GM19438 (cell line): ENCODE results near the gene TMEM91.

ENCODE experiments used
- ATAC-seq: cut with Tn5 transposase; IDR thresholded peaks from one replicate; pipeline ENCODE4 v1.9.1; 2021; ENCODE audit warnings: low read depth; ENCODE audit not compliant: unreplicated experiment

The TMEM91 gene

GRCh38 chr19:41409288-41409687, 33.0 kb downstream of the TMEM91 start:
- ATAC-seq = no peak

- no peak for ATAC-seq
These were observed 34.2 kb downstream of the TMEM91 start for GRCh38 chr19:41410336-41411054.

- no peak for ATAC-seq
These were observed 35.0 kb downstream of the TMEM91 start for GRCh38 chr19:41411100-41411967.

- no peak for ATAC-seq
These were observed 35.6 kb downstream of the TMEM91 start for GRCh38 chr19:41411968-41412265.

DNA sequence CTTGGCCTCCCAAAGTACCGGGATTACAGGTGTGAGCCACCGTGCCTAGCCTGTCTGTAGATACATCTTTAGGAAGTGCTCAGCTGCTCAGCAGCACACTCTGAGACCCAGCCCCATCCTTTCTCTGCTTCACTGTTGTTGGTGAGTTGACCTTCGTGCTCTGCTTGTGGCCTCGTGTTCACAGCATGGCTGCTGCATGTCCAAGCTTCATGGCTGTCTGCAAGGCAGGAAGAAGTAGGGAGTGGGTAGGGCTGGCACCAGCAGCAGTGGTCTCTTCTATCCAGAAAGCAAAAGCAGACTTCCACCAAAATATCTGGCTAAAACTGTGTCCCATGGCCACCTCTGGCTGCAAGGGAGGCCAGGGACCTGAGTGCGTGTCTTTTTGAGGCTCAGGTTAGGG, 36.6 kb downstream of the TMEM91 start:
- ATAC-seq = no peak

DNA sequence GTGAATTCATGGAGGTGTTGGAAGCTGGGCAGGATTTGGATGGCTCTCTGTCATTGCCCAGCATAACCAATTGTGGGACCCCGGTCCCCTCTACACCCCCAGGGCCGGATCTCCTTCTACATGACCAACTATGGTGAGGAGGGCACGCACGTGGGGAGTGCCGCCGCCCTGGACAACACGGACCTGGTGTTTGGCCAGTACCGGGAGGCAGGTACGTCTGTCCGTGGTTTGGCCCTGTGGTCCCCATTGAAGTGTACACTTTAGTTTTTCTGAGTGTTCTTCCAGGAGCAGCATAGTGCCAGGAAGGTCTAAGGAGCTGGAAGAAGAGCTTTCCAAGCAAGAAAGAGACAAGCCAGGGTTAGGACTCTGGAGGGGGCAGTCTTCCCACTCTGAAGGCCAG, 37.6 kb downstream of the TMEM91 start:
- no peak for ATAC-seq

DNA sequence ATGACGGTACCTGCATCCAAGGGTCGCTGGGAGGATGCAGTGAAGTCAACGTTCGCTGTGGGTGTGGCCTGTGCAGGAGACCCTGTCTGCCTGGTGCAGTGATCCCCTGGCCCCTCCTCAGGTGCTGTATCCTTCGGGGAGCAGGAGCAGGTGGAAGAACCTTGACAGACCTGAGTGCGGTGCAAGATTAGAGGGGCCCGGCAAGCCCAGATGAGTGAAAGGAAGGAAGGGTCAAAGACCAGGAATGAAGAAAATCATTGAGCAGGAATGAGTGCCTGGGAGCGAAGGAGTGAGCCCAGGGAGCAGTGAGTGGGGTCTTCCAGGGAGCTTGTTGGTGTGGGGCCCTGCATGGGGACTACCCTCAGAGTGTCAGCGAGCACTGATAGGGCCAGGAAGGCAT, 38.1 kb downstream of the TMEM91 start:
- no peak for ATAC-seq

- no peak for ATAC-seq
These were observed 38.8 kb downstream of the TMEM91 start for GRCh38 chr19:41415154-41415571.

GRCh38 chr19:41416194-41416674, 39.9 kb downstream of the TMEM91 start:
- ATAC-seq = no peak

DNA sequence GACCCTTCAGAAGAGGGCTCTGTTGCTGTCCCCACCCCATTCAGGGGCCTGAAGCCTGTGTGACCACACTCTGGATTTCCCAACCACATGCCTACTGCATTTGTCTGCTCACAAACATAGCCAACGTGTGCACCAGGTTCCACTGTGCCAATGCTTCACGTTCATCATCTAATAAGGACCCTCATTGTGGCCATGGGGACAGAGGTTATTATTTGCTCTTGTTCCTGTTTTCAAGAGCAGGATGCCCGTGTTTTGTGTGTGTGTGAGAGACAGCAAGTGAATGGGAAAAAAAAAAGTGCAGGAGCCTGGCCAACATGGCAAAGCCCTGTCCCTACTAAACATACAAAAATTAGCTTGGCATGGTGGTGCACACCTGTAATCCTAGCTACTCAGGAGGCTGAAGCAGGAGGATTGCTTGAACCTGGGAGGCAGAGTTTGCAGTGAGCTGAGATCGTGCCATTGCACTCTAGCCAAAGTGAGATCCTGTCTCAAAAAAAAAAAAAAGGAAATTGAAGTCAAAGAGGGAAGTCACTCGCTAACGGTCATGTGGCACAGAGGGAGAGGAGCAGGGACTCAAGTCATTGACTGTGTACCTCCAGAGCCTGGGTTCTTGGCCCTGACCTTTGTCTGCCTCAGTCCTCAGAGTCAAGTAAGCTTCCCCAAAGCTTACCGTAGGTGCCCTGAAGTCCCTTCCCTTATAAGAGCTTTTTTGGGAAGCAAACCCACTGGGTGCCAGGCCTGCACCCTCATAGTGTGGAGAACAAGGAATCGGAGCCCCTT, 44.0 kb downstream of the TMEM91 start:
- no peak for ATAC-seq

DNA sequence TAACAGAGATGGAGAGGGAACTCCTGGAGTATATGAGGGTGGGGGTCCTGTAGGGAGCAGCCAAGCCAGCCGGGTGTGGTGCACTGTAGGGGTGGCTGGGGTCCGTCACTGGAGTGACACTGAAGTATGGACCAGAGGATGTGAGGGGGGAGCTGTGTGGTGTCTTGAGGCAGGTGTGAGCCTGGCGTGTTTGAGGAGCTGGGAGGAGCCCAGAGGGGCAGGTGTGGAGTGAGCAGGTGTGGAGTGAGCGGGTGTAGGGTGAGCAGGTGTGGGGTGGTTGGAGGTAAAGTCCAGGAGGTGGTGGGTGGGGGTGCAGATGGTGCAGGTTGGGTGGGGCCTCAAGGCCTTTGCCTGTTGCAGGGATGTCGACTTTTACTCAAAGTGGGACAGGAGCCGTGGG, 45.0 kb downstream of the TMEM91 start:
- ATAC-seq = no peak

DNA sequence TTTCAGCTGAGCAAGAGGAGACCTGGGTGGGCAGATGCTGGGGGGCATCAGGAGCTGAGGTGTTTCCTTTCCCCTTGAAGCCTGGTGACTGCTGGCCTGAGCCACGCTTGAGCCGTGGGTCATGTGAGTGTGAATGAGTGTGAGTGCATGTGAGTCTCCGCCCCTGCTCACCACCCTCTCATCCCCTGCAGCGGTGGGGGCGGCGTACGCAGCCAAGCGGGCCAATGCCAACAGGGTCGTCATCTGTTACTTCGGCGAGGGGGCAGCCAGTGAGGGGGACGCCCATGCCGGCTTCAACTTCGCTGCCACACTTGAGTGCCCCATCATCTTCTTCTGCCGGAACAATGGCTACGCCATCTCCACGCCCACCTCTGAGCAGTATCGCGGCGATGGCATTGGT, 45.6 kb downstream of the TMEM91 start:
- no peak for ATAC-seq

- ATAC-seq = no peak
These were observed 46.1 kb downstream of the TMEM91 start for GRCh38 chr19:41422456-41422855.

DNA sequence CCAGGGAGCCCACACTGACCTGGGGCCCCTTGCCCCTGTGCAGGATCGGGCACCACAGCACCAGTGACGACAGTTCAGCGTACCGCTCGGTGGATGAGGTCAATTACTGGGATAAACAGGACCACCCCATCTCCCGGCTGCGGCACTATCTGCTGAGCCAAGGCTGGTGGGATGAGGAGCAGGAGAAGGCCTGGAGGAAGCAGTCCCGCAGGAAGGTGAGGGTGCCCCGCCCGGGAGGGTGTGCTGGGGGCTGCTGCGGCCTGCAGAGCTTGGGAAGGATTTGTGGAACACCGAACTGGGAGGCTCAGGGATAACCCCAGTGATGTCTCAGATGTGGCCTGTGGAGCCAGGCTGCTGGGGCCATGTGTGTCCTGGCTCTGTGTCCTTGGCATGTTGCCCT, 46.6 kb downstream of the TMEM91 start:
- ATAC-seq = no peak

GRCh38 chr19:41424335-41425173, 48.2 kb downstream of the TMEM91 start:
- no peak for ATAC-seq

- no peak for ATAC-seq
These were observed 49.1 kb downstream of the TMEM91 start for GRCh38 chr19:41425174-41426115.

- ATAC-seq = no peak
These were observed 49.9 kb downstream of the TMEM91 start for GRCh38 chr19:41426116-41426841.

GRCh38 chr19:41426952-41427646, 50.8 kb downstream of the TMEM91 start, which contains the start of gene B3GNT8:
TSS of gene B3GNT8 (minus strand) at chr19:41427374. CDS start at chr19:41426778, 596 bp downstream.
- ATAC-seq = no peak
